GM23338 (cell line): ENCODE data around the gene SLC5A11. TPM values are rescaled to one million over a fixed set of nuclear protein-coding genes. Genes with fewer than 3 reads are reported as not detected.

Source experiments
- ATAC-seq: fragments of 200-7000 bp; cut with Tn5 transposase; 3 replicates; pipeline ENCODE4 v1.9.1; 2020
- DNase-seq: peaks from one replicate; pipeline ENCODE4 v3.0.0-alpha.2; 2015; ENCODE audit warnings: low spot score
- H2AFZ ChIP-seq: fragments of 200-600 bp; sonication (generic); 2 replicates; pipeline ENCODE4 v1.8.0; 2016; ENCODE audit warnings: antibody characterized with exemption, mild to moderate bottlenecking, moderate library complexity
- H3F3A ChIP-seq: fragments of 200-600 bp; sonication (generic); replicated peaks from 2 replicates; pipeline ENCODE4 v1.8.0; 2017; ENCODE audit warnings: antibody characterized with exemption, mixed run types, low read depth
- H3K27ac ChIP-seq: fragments of 200-600 bp; sonication (generic); 2 replicates; pipeline ENCODE4 v1.6.1; 2016; ENCODE audit warnings: low read depth
- H3K27me3 ChIP-seq: fragments of 200-600 bp; sonication (generic); 2 replicates; pipeline ENCODE4 v1.8.0; 2016; ENCODE audit warnings: mild to moderate bottlenecking, mixed run types, moderate library complexity; ENCODE audit not compliant: insufficient read depth
- H3K36me3 ChIP-seq: fragments of 200-600 bp; sonication (generic); 2 replicates; pipeline ENCODE4 v1.8.0; 2016; ENCODE audit warnings: mild to moderate bottlenecking; ENCODE audit not compliant: insufficient read depth
- H3K4me1 ChIP-seq: fragments of 200-600 bp; sonication (generic); 2 replicates; pipeline ENCODE4 v1.8.0; 2016; ENCODE audit warnings: mild to moderate bottlenecking, moderate library complexity; ENCODE audit not compliant: insufficient read depth
- H3K4me2 ChIP-seq: fragments of 200-600 bp; sonication (generic); 2 replicates; pipeline ENCODE4 v1.7.1; 2017; ENCODE audit warnings: mixed run types
- H3K4me3 ChIP-seq: fragments of 200-600 bp; sonication (generic); 2 replicates; pipeline ENCODE4 v1.6.1; 2016; ENCODE audit warnings: mixed run types
- H3K79me2 ChIP-seq: fragments of 200-600 bp; sonication (generic); replicated peaks from 2 replicates; pipeline ENCODE4 v1.8.0; 2017; ENCODE audit warnings: mild to moderate bottlenecking; ENCODE audit not compliant: insufficient read depth
- H3K9me2 ChIP-seq: fragments of 200-600 bp; sonication (generic); 2 replicates; pipeline ENCODE4 v1.8.0; 2017; ENCODE audit not compliant: insufficient read depth
- H4K20me1 ChIP-seq: fragments of 200-600 bp; sonication (generic); replicated peaks from 2 replicates; pipeline ENCODE4 v1.8.0; 2017; ENCODE audit warnings: mild to moderate bottlenecking; ENCODE audit not compliant: insufficient read depth
- H3K27ac Mint-ChIP-seq: 2 replicates; pipeline ENCODE4 v1.8.0; 2020; ENCODE audit warnings: inconsistent platforms, mild to moderate bottlenecking, moderate library complexity, mixed read lengths
- H3K27me3 Mint-ChIP-seq: 3 replicates; pipeline ENCODE4 v1.8.0; 2022; ENCODE audit warnings: low read depth, mild to moderate bottlenecking, moderate library complexity, mixed read lengths, inconsistent platforms; ENCODE audit not compliant: insufficient read depth, poor library complexity
- H3K36me3 Mint-ChIP-seq: 3 replicates; pipeline ENCODE4 v1.8.0; 2021; ENCODE audit warnings: low read depth, mild to moderate bottlenecking, inconsistent platforms, moderate library complexity, mixed read lengths
- H3K4me1 Mint-ChIP-seq: 3 replicates; pipeline ENCODE4 v1.8.0; 2020; ENCODE audit warnings: mild to moderate bottlenecking, inconsistent platforms, mixed read lengths
- H3K4me3 Mint-ChIP-seq: 3 replicates; pipeline ENCODE4 v1.8.0; 2021; ENCODE audit warnings: moderate library complexity, mild to moderate bottlenecking, inconsistent platforms, mixed read lengths
- H3K9me3 Mint-ChIP-seq: 3 replicates; pipeline ENCODE4 v1.8.0; 2020; ENCODE audit warnings: moderate library complexity, mild to moderate bottlenecking, inconsistent platforms, mixed read lengths
- CREB1 ChIP-seq: fragments of 250-450 bp; sonication (Bioruptor Pico); IDR thresholded peaks from 2 replicates; pipeline ENCODE4 v1.5.0; 2020; ENCODE audit warnings: low read depth, mild to moderate bottlenecking, moderate library complexity
- EZH2 ChIP-seq: fragments of 200-600 bp; sonication (generic); IDR thresholded peaks from one replicate; pipeline ENCODE4 v1.8.0; 2017; ENCODE audit warnings: antibody characterized with exemption, mild to moderate bottlenecking, low read depth; ENCODE audit not compliant: unreplicated experiment
- EZH2phosphoT487 ChIP-seq: fragments of 200-600 bp; sonication (generic); IDR thresholded peaks from one replicate; pipeline ENCODE4 v1.8.1; 2018; ENCODE audit warnings: antibody characterized with exemption; ENCODE audit not compliant: unreplicated experiment
- JUNB ChIP-seq: IDR thresholded peaks from one replicate; pipeline ENCODE4 v1.6.1; 2016; ENCODE audit warnings: antibody characterized with exemption; ENCODE audit not compliant: unreplicated experiment
- NANOG ChIP-seq: IDR thresholded peaks from 2 replicates; pipeline ENCODE4 v1.6.1; 2016; ENCODE audit warnings: antibody characterized with exemption, borderline replicate concordance
- POLR2AphosphoS5 ChIP-seq: IDR thresholded peaks from 2 replicates; pipeline ENCODE4 v1.6.1; 2016; ENCODE audit warnings: antibody characterized with exemption, low read depth
- STAT1 ChIP-seq: IDR thresholded peaks from one replicate; pipeline ENCODE4 v1.6.1; 2016; ENCODE audit warnings: antibody characterized with exemption; ENCODE audit not compliant: unreplicated experiment
- ZNF114 ChIP-seq: fragments of 250-450 bp; sonication (Bioruptor Pico); IDR thresholded peaks from 2 replicates; pipeline ENCODE4 v1.5.0; 2020; ENCODE audit warnings: mild to moderate bottlenecking, moderate library complexity
- ZNF331 ChIP-seq: fragments of 250-450 bp; sonication (Bioruptor Pico); IDR thresholded peaks from 2 replicates; pipeline ENCODE4 v1.5.0; 2020; ENCODE audit warnings: low read depth, mild to moderate bottlenecking, moderate library complexity
- polyA plus RNA-seq: library from polyadenylated mRNA; unstranded; fragments of >200 nt; fragmentation: Nextera tagmentation; extraction: Ambion mirVana; gene quantifications from 2 replicates; pipeline ENCODE4 v1.2.1, GENCODE V29; 2016
- total RNA-seq: library from RNA; depleted of rRNA; stranded (reverse); fragments of >200 nt; shearing (Covaris generic); gene quantifications from 2 replicates; pipeline ENCODE4 v1.2.3, GENCODE V29; 2014
- TF ChIP-seq, protein P1 (sequence below): fragments of 250-450 bp; sonication (Bioruptor Pico); IDR thresholded peaks from 2 replicates; pipeline ENCODE4 v1.5.0; 2020; ENCODE audit warnings: mild to moderate bottlenecking, moderate library complexity
- TF ChIP-seq, protein P2 (sequence below), 2 experiments: fragments of 200-600 bp in 1 of 2; sonication (generic) in 1 of 2; conservative IDR thresholded peaks; 2 replicates each; pipeline versions ENCODE4 v1.5.1 to v1.6.1; 2016 to 2017; ENCODE audit warnings: antibody characterized with exemption in 2 of 2, low read depth in 2 of 2, mild to moderate bottlenecking in 2 of 2, moderate library complexity in 1 of 2
- TF ChIP-seq, protein P3 (sequence below): IDR thresholded peaks from one replicate; pipeline ENCODE4 v1.6.1; 2018; ENCODE audit warnings: antibody characterized with exemption; ENCODE audit not compliant: unreplicated experiment
- TF ChIP-seq, protein P4 (sequence below): IDR thresholded peaks from 2 replicates; pipeline ENCODE4 v1.6.1; 2016; ENCODE audit warnings: antibody characterized with exemption

The SLC5A11 gene
- total and polyA plus RNA-seq, 2 experiments from 2014 or later: 0.07 TPM; not detected in 1

DNA sequence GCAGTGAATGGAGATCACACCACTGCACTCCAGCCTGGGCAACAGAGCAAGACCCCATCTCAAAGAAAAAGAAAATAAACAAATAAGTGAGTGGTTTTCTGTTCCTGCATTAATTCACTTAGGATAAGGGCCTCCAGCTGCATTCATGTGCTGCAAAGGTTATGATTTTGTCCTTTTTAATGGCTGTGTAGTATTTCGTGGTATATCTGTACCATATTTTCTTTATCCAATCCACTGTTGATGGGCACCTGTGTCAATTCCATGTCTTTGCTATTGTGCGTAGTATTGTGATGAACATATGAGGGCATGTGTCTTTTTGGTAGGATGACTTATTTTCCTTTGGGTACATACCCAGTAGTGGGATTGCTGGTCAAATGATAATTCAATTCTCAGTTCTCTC is 33.9 kb downstream of the SLC5A11 start (continued):
- TF ChIP-seq, protein P1, sequence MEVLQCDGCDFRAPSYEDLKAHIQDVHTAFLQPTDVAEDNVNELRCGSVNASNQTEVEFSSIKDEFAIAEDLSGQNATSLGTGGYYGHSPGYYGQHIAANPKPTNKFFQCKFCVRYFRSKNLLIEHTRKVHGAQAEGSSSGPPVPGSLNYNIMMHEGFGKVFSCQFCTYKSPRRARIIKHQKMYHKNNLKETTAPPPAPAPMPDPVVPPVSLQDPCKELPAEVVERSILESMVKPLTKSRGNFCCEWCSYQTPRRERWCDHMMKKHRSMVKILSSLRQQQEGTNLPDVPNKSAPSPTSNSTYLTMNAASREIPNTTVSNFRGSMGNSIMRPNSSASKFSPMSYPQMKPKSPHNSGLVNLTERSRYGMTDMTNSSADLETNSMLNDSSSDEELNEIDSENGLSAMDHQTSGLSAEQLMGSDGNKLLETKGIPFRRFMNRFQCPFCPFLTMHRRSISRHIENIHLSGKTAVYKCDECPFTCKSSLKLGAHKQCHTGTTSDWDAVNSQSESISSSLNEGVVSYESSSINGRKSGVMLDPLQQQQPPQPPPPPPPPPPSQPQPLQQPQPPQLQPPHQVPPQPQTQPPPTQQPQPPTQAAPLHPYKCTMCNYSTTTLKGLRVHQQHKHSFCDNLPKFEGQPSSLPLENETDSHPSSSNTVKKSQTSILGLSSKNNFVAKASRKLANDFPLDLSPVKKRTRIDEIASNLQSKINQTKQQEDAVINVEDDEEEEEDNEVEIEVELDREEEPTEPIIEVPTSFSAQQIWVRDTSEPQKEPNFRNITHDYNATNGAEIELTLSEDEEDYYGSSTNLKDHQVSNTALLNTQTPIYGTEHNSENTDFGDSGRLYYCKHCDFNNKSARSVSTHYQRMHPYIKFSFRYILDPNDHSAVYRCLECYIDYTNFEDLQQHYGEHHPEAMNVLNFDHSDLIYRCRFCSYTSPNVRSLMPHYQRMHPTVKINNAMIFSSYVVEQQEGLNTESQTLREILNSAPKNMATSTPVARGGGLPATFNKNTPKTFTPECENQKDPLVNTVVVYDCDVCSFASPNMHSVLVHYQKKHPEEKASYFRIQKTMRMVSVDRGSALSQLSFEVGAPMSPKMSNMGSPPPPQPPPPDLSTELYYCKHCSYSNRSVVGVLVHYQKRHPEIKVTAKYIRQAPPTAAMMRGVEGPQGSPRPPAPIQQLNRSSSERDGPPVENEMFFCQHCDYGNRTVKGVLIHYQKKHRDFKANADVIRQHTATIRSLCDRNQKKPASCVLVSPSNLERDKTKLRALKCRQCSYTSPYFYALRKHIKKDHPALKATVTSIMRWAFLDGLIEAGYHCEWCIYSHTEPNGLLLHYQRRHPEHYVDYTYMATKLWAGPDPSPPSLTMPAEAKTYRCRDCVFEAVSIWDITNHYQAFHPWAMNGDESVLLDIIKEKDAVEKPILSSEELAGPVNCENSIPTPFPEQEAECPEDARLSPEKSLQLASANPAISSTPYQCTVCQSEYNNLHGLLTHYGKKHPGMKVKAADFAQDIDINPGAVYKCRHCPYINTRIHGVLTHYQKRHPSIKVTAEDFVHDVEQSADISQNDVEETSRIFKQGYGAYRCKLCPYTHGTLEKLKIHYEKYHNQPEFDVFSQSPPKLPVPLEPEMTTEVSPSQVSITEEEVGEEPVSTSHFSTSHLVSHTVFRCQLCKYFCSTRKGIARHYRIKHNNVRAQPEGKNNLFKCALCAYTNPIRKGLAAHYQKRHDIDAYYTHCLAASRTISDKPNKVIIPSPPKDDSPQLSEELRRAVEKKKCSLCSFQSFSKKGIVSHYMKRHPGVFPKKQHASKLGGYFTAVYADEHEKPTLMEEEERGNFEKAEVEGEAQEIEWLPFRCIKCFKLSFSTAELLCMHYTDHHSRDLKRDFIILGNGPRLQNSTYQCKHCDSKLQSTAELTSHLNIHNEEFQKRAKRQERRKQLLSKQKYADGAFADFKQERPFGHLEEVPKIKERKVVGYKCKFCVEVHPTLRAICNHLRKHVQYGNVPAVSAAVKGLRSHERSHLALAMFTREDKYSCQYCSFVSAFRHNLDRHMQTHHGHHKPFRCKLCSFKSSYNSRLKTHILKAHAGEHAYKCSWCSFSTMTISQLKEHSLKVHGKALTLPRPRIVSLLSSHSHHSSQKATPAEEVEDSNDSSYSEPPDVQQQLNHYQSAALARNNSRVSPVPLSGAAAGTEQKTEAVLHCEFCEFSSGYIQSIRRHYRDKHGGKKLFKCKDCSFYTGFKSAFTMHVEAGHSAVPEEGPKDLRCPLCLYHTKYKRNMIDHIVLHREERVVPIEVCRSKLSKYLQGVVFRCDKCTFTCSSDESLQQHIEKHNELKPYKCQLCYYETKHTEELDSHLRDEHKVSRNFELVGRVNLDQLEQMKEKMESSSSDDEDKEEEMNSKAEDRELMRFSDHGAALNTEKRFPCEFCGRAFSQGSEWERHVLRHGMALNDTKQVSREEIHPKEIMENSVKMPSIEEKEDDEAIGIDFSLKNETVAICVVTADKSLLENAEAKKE (CRISPR knock-in tag): no peak
- TF ChIP-seq ZNF331 (CRISPR knock-in tag) (no peak), STAT1 (no peak), ZNF114 (no peak), POLR2AphosphoS5 (no peak)

GRCh38 chr16:24883714-24884151 is 38.0 kb downstream of the SLC5A11 start:
- Mint-ChIP-seq H3K36me3 (no peaks in the 10 kb centered on the region), H3K4me1 (no peaks in the 10 kb centered on the region), H3K4me3 (no peak overlapping the region), H3K27me3 (peaks cover 2% of the 10 kb centered on the region), H3K27ac (no peak overlapping the region), H3K9me3 (peaks cover 2% of the 10 kb centered on the region; the same call in 1 of the 3 replicates)
- Histone ChIP-seq H3K4me2 (no peak overlapping the region), H3K27ac (no peak overlapping the region), H3K4me3 (no peak overlapping the region), H3K4me1 (no peaks in the 10 kb centered on the region), H4K20me1 (no peaks in the 10 kb centered on the region), H3K79me2 (no peaks in the 10 kb centered on the region), H3K36me3 (no peaks in the 10 kb centered on the region), H3F3A (no peaks in the 10 kb centered on the region), H2AFZ (peak overlapping the region; percentile 95; the same call in 1 of the 2 replicates), H3K27me3 (no peaks in the 10 kb centered on the region), H3K9me2 (no peaks in the 10 kb centered on the region)
- ATAC-seq (peak; percentile 67), DNase-seq (peak; percentile 45)
- TF ChIP-seq, protein P2, sequence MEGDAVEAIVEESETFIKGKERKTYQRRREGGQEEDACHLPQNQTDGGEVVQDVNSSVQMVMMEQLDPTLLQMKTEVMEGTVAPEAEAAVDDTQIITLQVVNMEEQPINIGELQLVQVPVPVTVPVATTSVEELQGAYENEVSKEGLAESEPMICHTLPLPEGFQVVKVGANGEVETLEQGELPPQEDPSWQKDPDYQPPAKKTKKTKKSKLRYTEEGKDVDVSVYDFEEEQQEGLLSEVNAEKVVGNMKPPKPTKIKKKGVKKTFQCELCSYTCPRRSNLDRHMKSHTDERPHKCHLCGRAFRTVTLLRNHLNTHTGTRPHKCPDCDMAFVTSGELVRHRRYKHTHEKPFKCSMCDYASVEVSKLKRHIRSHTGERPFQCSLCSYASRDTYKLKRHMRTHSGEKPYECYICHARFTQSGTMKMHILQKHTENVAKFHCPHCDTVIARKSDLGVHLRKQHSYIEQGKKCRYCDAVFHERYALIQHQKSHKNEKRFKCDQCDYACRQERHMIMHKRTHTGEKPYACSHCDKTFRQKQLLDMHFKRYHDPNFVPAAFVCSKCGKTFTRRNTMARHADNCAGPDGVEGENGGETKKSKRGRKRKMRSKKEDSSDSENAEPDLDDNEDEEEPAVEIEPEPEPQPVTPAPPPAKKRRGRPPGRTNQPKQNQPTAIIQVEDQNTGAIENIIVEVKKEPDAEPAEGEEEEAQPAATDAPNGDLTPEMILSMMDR (conservative IDR thresholded peaks at IDR 0.05; ENCODE audit: low read depth in 2 of 2): no peak
- TF ChIP-seq, protein P3, sequence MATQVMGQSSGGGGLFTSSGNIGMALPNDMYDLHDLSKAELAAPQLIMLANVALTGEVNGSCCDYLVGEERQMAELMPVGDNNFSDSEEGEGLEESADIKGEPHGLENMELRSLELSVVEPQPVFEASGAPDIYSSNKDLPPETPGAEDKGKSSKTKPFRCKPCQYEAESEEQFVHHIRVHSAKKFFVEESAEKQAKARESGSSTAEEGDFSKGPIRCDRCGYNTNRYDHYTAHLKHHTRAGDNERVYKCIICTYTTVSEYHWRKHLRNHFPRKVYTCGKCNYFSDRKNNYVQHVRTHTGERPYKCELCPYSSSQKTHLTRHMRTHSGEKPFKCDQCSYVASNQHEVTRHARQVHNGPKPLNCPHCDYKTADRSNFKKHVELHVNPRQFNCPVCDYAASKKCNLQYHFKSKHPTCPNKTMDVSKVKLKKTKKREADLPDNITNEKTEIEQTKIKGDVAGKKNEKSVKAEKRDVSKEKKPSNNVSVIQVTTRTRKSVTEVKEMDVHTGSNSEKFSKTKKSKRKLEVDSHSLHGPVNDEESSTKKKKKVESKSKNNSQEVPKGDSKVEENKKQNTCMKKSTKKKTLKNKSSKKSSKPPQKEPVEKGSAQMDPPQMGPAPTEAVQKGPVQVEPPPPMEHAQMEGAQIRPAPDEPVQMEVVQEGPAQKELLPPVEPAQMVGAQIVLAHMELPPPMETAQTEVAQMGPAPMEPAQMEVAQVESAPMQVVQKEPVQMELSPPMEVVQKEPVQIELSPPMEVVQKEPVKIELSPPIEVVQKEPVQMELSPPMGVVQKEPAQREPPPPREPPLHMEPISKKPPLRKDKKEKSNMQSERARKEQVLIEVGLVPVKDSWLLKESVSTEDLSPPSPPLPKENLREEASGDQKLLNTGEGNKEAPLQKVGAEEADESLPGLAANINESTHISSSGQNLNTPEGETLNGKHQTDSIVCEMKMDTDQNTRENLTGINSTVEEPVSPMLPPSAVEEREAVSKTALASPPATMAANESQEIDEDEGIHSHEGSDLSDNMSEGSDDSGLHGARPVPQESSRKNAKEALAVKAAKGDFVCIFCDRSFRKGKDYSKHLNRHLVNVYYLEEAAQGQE: no peak
- TF ChIP-seq POLR2AphosphoS5 (no peak), CREB1 (CRISPR knock-in tag) (no peak), ZNF331 (CRISPR knock-in tag) (no peak), STAT1 (no peak), NANOG (no peak), EZH2 (no peak), ZNF114 (no peak), EZH2phosphoT487 (no peak), JUNB (no peak)
- TF ChIP-seq, protein P4, sequence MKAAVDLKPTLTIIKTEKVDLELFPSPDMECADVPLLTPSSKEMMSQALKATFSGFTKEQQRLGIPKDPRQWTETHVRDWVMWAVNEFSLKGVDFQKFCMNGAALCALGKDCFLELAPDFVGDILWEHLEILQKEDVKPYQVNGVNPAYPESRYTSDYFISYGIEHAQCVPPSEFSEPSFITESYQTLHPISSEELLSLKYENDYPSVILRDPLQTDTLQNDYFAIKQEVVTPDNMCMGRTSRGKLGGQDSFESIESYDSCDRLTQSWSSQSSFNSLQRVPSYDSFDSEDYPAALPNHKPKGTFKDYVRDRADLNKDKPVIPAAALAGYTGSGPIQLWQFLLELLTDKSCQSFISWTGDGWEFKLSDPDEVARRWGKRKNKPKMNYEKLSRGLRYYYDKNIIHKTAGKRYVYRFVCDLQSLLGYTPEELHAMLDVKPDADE: no peak
